NCI-H2227 (cell line): ENCODE data around the gene SSH2.
A peak's percentile ranks its signal among the peaks of the same experiment; 100 is the strongest.
"Not testable (repeated sequence)": the region's sequence is repeated elsewhere in the genome, so short reads cannot be mapped to it uniquely, and the experiment has no call there.

ENCODE experiments used
- DNase-seq: peaks from one replicate; lab custom pipeline; 2025; ENCODE audit not compliant: unreplicated experiment; lab: John Stamatoyannopoulos, UW

The SSH2 gene

GRCh38 chr17:29929006-29929532 lies 959 bp downstream of the SSH2 start:
- peak; percentile 40 for DNase-seq

GRCh38 chr17:29927546-29927945 lies 2.5 kb downstream of the SSH2 start:
- no peak for DNase-seq

- no peak for DNase-seq
Observed at GRCh38 chr17:29924786-29925185, 5.2 kb downstream of the SSH2 start.

GRCh38 chr17:29918922-29919856 lies 10.8 kb downstream of the SSH2 start:
- DNase-seq: no peak

GRCh38 chr17:29918016-29918415 lies 12.0 kb downstream of the SSH2 start:
- no peak for DNase-seq

- DNase-seq: no peak
Observed at GRCh38 chr17:29914819-29915537, 15.1 kb downstream of the SSH2 start.

- no peak for DNase-seq
Observed at GRCh38 chr17:29911641-29912177, 18.3 kb downstream of the SSH2 start.

GRCh38 chr17:29909236-29910003 lies 20.6 kb downstream of the SSH2 start:
- DNase-seq: no peak

- DNase-seq: no peak
Observed at GRCh38 chr17:29906969-29907368, 23.1 kb downstream of the SSH2 start.

GRCh38 chr17:29905879-29906167 lies 24.2 kb downstream of the SSH2 start:
- no peak for DNase-seq

GRCh38 chr17:29905086-29905878 lies 24.7 kb downstream of the SSH2 start:
- no peak for DNase-seq

- no peak for DNase-seq
Observed at GRCh38 chr17:29903471-29903870, 26.6 kb downstream of the SSH2 start.

GRCh38 chr17:29897136-29897535 lies 32.9 kb downstream of the SSH2 start:
- not testable (repeated sequence) for DNase-seq

GRCh38 chr17:29892201-29892600 lies 37.8 kb downstream of the SSH2 start:
- DNase-seq: no peak

GRCh38 chr17:29891131-29891530 lies 38.9 kb downstream of the SSH2 start:
- no peak for DNase-seq

GRCh38 chr17:29885031-29885640 lies 44.9 kb downstream of the SSH2 start:
- no peak for DNase-seq

- no peak for DNase-seq
Observed at GRCh38 chr17:29883497-29883896, 46.5 kb downstream of the SSH2 start.

- DNase-seq: no peak
Observed at GRCh38 chr17:29881256-29881655, 48.8 kb downstream of the SSH2 start.

GRCh38 chr17:29880031-29880430 lies 50.0 kb downstream of the SSH2 start:
- no peak for DNase-seq
